SK-N-SH treated with all-trans-retinoic acid at 6 μM for 48 hours (cell line): Measurements from ENCODE around the gene SAMSN1.

Experiments
- CREB5 ChIP-seq: fragments of 250-450 bp; sonication (Bioruptor Pico); IDR thresholded peaks from 2 replicates; pipeline ENCODE4 v1.5.1; 2020; ENCODE audit warnings: low read depth, mild to moderate bottlenecking, moderate library complexity
- CSDC2 ChIP-seq: fragments of 250-450 bp; sonication (Bioruptor Pico); IDR thresholded peaks from 2 replicates; pipeline ENCODE4 v1.5.0; 2020; ENCODE audit warnings: mild to moderate bottlenecking, moderate library complexity
- GLIS3 ChIP-seq: fragments of 250-450 bp; sonication (Bioruptor Pico); IDR thresholded peaks from 2 replicates; pipeline ENCODE4 v1.5.0; 2020; ENCODE audit warnings: mild to moderate bottlenecking, moderate library complexity
- PATZ1 ChIP-seq: fragments of 250-450 bp; sonication (Bioruptor Pico); IDR thresholded peaks from 2 replicates; pipeline ENCODE4 v1.8.0; 2020; ENCODE audit warnings: mild to moderate bottlenecking, moderate library complexity, borderline replicate concordance
- ZFP3 ChIP-seq: fragments of 250-450 bp; sonication (Bioruptor Pico); IDR thresholded peaks from 2 replicates; pipeline ENCODE4 v1.5.0; 2020; ENCODE audit warnings: mild to moderate bottlenecking, moderate library complexity
- ZFP30 ChIP-seq: fragments of 450-650 bp; formaldehyde crosslinking; IDR thresholded peaks from 2 replicates; pipeline ENCODE4 v1.5.0; 2022; ENCODE audit warnings: mild to moderate bottlenecking, moderate library complexity

GRCh38 chr21:14491269-14491681 is 54.8 kb downstream of the SAMSN1 start:
- no peak for TF ChIP-seq CREB5 (CRISPR knock-in tag)
- TF ChIP-seq ZFP3 (CRISPR knock-in tag): no peak
- TF ChIP-seq GLIS3 (CRISPR knock-in tag): no peak
- no peak for TF ChIP-seq PATZ1 (CRISPR knock-in tag)
- TF ChIP-seq ZFP30 (CRISPR knock-in tag): no peak
- no peak for TF ChIP-seq CSDC2 (CRISPR knock-in tag)
